Measurements from ENCODE around the gene MDK. TPM values are rescaled to one million over a fixed set of nuclear protein-coding genes. Genes with fewer than 3 reads are reported as not detected.

Gene MDK
- total RNA-seq, 2 experiments from 2014 or later = 5.5 to 6.5 TPM

- Mint-ChIP-seq H3K27ac (no peak overlapping the region), H3K9me3 (no peaks in the 10 kb centered on the region), H3K36me3 (ENCODE audit: low read depth) (peaks cover 5% of the 10 kb centered on the region), H3K4me3 (peak overlapping the region; percentile 76), H3K27me3 (peaks cover 45% of the 10 kb centered on the region), H3K4me1 (ENCODE audit: low read depth) (peaks cover 11% of the 10 kb centered on the region)
- H3K36me3 ChIP-seq (ENCODE audit: insufficient read depth, low read length) = peaks cover 3% of the 10 kb centered on the region
- ChIA-PET POLR2A (interaction anchor here (0.6 to 1.1 kb wide), 3 partner anchors 9 to 1471 kb away, joined by 3 read pairs; no protein-coding TSS in a partner anchor), CTCF (no interaction called here)
- intact Hi-C loops (cut with DNase I, micrococcal nuclease) = no loop called here
- TF ChIP-seq, protein P1, sequence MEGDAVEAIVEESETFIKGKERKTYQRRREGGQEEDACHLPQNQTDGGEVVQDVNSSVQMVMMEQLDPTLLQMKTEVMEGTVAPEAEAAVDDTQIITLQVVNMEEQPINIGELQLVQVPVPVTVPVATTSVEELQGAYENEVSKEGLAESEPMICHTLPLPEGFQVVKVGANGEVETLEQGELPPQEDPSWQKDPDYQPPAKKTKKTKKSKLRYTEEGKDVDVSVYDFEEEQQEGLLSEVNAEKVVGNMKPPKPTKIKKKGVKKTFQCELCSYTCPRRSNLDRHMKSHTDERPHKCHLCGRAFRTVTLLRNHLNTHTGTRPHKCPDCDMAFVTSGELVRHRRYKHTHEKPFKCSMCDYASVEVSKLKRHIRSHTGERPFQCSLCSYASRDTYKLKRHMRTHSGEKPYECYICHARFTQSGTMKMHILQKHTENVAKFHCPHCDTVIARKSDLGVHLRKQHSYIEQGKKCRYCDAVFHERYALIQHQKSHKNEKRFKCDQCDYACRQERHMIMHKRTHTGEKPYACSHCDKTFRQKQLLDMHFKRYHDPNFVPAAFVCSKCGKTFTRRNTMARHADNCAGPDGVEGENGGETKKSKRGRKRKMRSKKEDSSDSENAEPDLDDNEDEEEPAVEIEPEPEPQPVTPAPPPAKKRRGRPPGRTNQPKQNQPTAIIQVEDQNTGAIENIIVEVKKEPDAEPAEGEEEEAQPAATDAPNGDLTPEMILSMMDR (IDR thresholded peaks at IDR 0.05) = no peak
- peaks cover 0 to 34% of the 10 kb centered on the region in 2 experiments for H3K9me3 ChIP-seq (ENCODE audit: control insufficient read depth in 1 of 2, insufficient read depth in 1 of 2, low read length in 2 of 2)
- H3K4me3 ChIP-seq (ENCODE audit: low read length) = no peak overlapping the region
- H3K4me1 ChIP-seq (ENCODE audit: insufficient read depth, low read length) = peaks cover 41% of the 10 kb centered on the region
- DNase-seq (no peak), ATAC-seq (ENCODE audit: poor library complexity) (no peak)
- H3K27me3 ChIP-seq (ENCODE audit: control insufficient read depth in 1 of 2, insufficient read depth in 2 of 2, low read length in 2 of 2) = peaks cover 43 to 49% of the 10 kb centered on the region in 2 experiments
- no peak overlapping the region for H3K27ac ChIP-seq (ENCODE audit: low read depth in 1 of 2, low read length in 2 of 2)
Observed at GRCh38 chr11:46383404-46383758, 1.9 kb downstream of the MDK start.

GRCh38 chr11:46383974-46384701 is 2.7 kb downstream of the MDK start:
- Mint-ChIP-seq H3K27ac (no peak overlapping the region), H3K27me3 (peaks cover 52% of the 10 kb centered on the region), H3K9me3 (no peaks in the 10 kb centered on the region), H3K4me1 (ENCODE audit: low read depth) (peaks cover 16% of the 10 kb centered on the region), H3K4me3 (no peak overlapping the region), H3K36me3 (ENCODE audit: low read depth) (peaks cover 3% of the 10 kb centered on the region)
- H3K36me3 ChIP-seq (ENCODE audit: insufficient read depth, low read length) = no peaks in the 10 kb centered on the region
- peaks cover 0 to 34% of the 10 kb centered on the region in 2 experiments for H3K9me3 ChIP-seq (ENCODE audit: control insufficient read depth in 1 of 2, insufficient read depth in 1 of 2, low read length in 2 of 2)
- ChIA-PET CTCF (no interaction called here), POLR2A (interaction anchor here (0.6 to 1.1 kb wide), 2 partner anchors 75 to 1471 kb away, joined by 3 read pairs; no protein-coding TSS in a partner anchor)
- no peak for ATAC-seq (ENCODE audit: poor library complexity)
- H3K4me3 ChIP-seq (ENCODE audit: low read length) = no peak overlapping the region
- peak in 1 of 14 experiments; percentile 21 for DNase-seq
- TF ChIP-seq, protein P1 (IDR thresholded peaks at IDR 0.05) = no peak
- H3K27me3 ChIP-seq (ENCODE audit: control insufficient read depth in 1 of 2, insufficient read depth in 2 of 2, low read length in 2 of 2) = peaks cover 51 to 56% of the 10 kb centered on the region in 2 experiments
- intact Hi-C loops (cut with DNase I, micrococcal nuclease) = no loop called here
- H3K27ac ChIP-seq (ENCODE audit: low read depth in 1 of 2, low read length in 2 of 2) = no peak overlapping the region
- H3K4me1 ChIP-seq (ENCODE audit: insufficient read depth, low read length) = peaks cover 41% of the 10 kb centered on the region

DNA sequence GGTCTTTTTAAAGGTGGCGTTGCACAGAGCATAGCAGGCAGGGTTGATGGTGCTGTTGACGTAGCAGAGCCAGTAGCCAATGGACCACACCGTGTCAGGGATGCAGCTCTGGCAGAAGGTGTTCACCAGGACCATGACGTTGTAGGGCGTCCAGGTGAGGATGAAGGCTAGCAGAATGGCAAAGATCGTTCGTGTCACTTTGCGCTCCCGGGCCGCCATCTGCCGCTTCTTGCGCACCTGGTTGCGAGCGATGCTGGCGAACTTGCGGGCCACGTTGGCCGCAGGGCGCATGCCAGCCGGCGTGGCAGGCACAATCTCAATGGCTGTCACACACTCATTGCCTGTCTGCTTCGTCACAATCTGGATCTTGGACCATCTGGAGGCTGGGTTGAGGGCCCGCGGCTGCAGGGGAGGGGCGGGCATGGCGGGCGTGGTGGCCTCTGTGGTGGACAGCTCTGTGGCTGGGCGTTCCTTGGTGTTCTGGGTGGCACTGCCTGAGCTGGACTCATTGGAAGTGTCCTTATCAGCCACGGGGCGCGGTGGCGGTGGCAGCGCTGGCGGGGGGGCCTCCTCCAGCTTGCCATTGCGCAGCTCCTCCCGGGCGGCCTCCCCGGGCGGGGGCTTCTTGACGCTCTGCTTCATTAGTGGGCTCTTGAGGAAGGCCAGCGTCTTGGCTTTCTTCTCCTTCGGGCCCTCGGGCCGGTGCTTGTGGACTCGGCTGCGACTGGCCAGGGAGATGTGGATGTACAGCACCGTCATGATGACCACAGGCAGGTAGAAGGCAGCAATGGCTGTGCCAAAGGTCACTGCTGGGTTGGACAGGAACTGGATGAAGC is 3.9 kb downstream of the MDK start:
- H3K36me3 Mint-ChIP-seq (ENCODE audit: low read depth) = no peaks in the 10 kb centered on the region
- peaks cover 45% of the 10 kb centered on the region for H3K4me1 ChIP-seq (ENCODE audit: insufficient read depth, low read length)
- intact Hi-C loops (cut with DNase I, micrococcal nuclease) = no loop called here
- peaks cover 26% of the 10 kb centered on the region for H3K4me1 Mint-ChIP-seq (ENCODE audit: low read depth)
- H3K36me3 ChIP-seq (ENCODE audit: insufficient read depth, low read length) = no peaks in the 10 kb centered on the region
- ChIA-PET POLR2A (no interaction called here), CTCF (no interaction called here)
- no peak for ATAC-seq (ENCODE audit: poor library complexity)
- H3K4me3 ChIP-seq (ENCODE audit: low read length) = no peak overlapping the region
- H3K27ac ChIP-seq (ENCODE audit: low read depth in 1 of 2, low read length in 2 of 2) = no peak overlapping the region
- peaks cover 65% of the 10 kb centered on the region for H3K27me3 Mint-ChIP-seq
- peak in 1 of 14 experiments; percentile 15 for DNase-seq
- H3K9me3 ChIP-seq (ENCODE audit: control insufficient read depth in 1 of 2, insufficient read depth in 1 of 2, low read length in 2 of 2) = peaks cover 0 to 42% of the 10 kb centered on the region in 2 experiments
- peaks cover 63 to 68% of the 10 kb centered on the region in 2 experiments for H3K27me3 ChIP-seq (ENCODE audit: control insufficient read depth in 1 of 2, insufficient read depth in 2 of 2, low read length in 2 of 2)
- H3K4me3 Mint-ChIP-seq = peak overlapping the region; percentile 20
- no peak overlapping the region for H3K27ac Mint-ChIP-seq
- TF ChIP-seq, protein P1 (IDR thresholded peaks at IDR 0.05) = no peak
- H3K9me3 Mint-ChIP-seq = no peaks in the 10 kb centered on the region

All from CD4-positive, alpha-beta T cell (primary cell).